ENCODE measurements around the gene MYL6B. TPM values are rescaled to one million over a fixed set of nuclear protein-coding genes. Genes with fewer than 3 reads are reported as not detected.

Gene MYL6B
- total RNA-seq, 4 donors from 2014 or later, result 25.8 to 42.4 (median 31.8) TPM

GRCh38 chr12:56202838-56203237 is 50.5 kb downstream of the MYL6B start:
- ATAC-seq (ENCODE audit: low FRiP score) (no peak), DNase-seq (ENCODE audit: low spot score) (no peak)
- TF ChIP-seq CTCF (IDR thresholded peaks at IDR 0.05), result no peak

GRCh38 chr12:56204275-56204674 is 51.9 kb downstream of the MYL6B start:
- no peak for DNase-seq (ENCODE audit: low spot score)
- ATAC-seq (ENCODE audit: low FRiP score), result no peak

GRCh38 chr12:56205445-56205844 is 53.1 kb downstream of the MYL6B start:
- DNase-seq (ENCODE audit: low spot score) (no peak), ATAC-seq (ENCODE audit: low FRiP score) (no peak)
- no peak for TF ChIP-seq CTCF (IDR thresholded peaks at IDR 0.05)

More at GRCh38 chr12:56204275-56204674, 51.9 kb downstream of the MYL6B start:
- no peak for TF ChIP-seq CTCF (IDR thresholded peaks at IDR 0.05)

- no peak for TF ChIP-seq CTCF (IDR thresholded peaks at IDR 0.05)
- ATAC-seq (ENCODE audit: low FRiP score) (peak; percentile 67), DNase-seq (ENCODE audit: low spot score) (no peak)
Observed at GRCh38 chr12:56206452-56207166, 54.2 kb downstream of the MYL6B start.

Other genes starting within 250 kb of the MYL6B start
- 10 to 100 TPM; 28.2 to 37.6 (median 29.8) TPM for gene PYM1, start 224.7 kb upstream of the MYL6B start, total RNA-seq
- gene DGKA, start 221.4 kb upstream of the MYL6B start, total RNA-seq, result 10 to 100 TPM; 26.0 to 57.0 (median 37.9) TPM
- gene PMEL, start 186.5 kb upstream of the MYL6B start, total RNA-seq, result 1 to 10 TPM in 2 of 4 donors, under 1 TPM in 2; 0.65 to 5.2 (median 1.2) TPM
- 10 to 100 TPM in 3 of 4 donors, 1 to 10 TPM in 1; 9.7 to 23.7 (median 17.5) TPM for gene CDK2, start 185.8 kb upstream of the MYL6B start, total RNA-seq
- gene RAB5B, start 178.5 kb upstream of the MYL6B start, total RNA-seq, result 10 to 100 TPM; 46.2 to 71.5 (median 64.8) TPM
- 10 to 100 TPM; 14.5 to 43.0 (median 22.9) TPM for gene SUOX, start 155.3 kb upstream of the MYL6B start, total RNA-seq
- 10 to 100 TPM in 1 of 4 donors, 1 to 10 TPM in 3; 4.4 to 10.3 (median 6.6) TPM for gene IKZF4, start 131.5 kb upstream of the MYL6B start, total RNA-seq
- gene RPS26, start 110.7 kb upstream of the MYL6B start, total RNA-seq, result 1,000 to 10,000 TPM in 2 of 4 donors, 100 to 1,000 TPM in 2; 482 to 1,592 (median 1,024) TPM
- 1 to 10 TPM; 2.9 to 8.3 (median 7.6) TPM for gene ERBB3, start 72.4 kb upstream of the MYL6B start, total RNA-seq
- 100 to 1,000 TPM in 3 of 4 donors, 10 to 100 TPM in 1; 90.2 to 232 (median 119) TPM for gene PA2G4, start 48.0 kb upstream of the MYL6B start, total RNA-seq
- gene RPL41, start 36.0 kb upstream of the MYL6B start, total RNA-seq, result 1,000 to 10,000 TPM; 2,553 to 3,094 (median 2,929) TPM
- 1 to 10 TPM; 3.5 to 5.5 (median 4.9) TPM for gene ZC3H10, start 34.3 kb upstream of the MYL6B start, total RNA-seq
- 100 to 1,000 TPM; 129 to 447 (median 345) TPM for gene ESYT1, start 24.3 kb upstream of the MYL6B start, total RNA-seq
- gene MYL6, start 5.8 kb downstream of the MYL6B start, total RNA-seq, result 1,000 to 10,000 TPM; 2,379 to 4,265 (median 3,293) TPM
- 100 to 1,000 TPM in 1 of 4 donors, 10 to 100 TPM in 3; 65.5 to 101 (median 82.1) TPM for gene SMARCC2, start 36.9 kb downstream of the MYL6B start, total RNA-seq
- 100 to 1,000 TPM in 1 of 4 donors, 10 to 100 TPM in 3; 50.0 to 128 (median 76.2) TPM for gene RNF41, start 69.3 kb downstream of the MYL6B start, total RNA-seq
- 10 to 100 TPM; 13.2 to 24.3 (median 17.2) TPM for gene NABP2, start 71.8 kb downstream of the MYL6B start, total RNA-seq
- gene SLC39A5, start 77.5 kb downstream of the MYL6B start, total RNA-seq, result not detected
- 10 to 100 TPM; 13.6 to 19.2 (median 16.8) TPM for gene ANKRD52, start 105.8 kb downstream of the MYL6B start, total RNA-seq
- gene COQ10A, start 114.4 kb downstream of the MYL6B start, total RNA-seq, result 10 to 100 TPM in 3 of 4 donors, 1 to 10 TPM in 1; 9.0 to 18.1 (median 13.5) TPM
- gene CS, start 147.7 kb downstream of the MYL6B start, total RNA-seq, result 100 to 1,000 TPM; 143 to 210 (median 194) TPM
- 10 to 100 TPM; 60.4 to 77.8 (median 69.7) TPM for gene CNPY2, start 163.4 kb downstream of the MYL6B start, total RNA-seq
- 10 to 100 TPM; 17.3 to 57.8 (median 40.7) TPM for gene PAN2, start 181.4 kb downstream of the MYL6B start, total RNA-seq
- gene IL23A, start 186.3 kb downstream of the MYL6B start, total RNA-seq, result 1 to 10 TPM in 1 of 4 donors, not detected in 3; 2.2 TPM
- 100 to 1,000 TPM; 137 to 256 (median 177) TPM for gene STAT2, start 207.5 kb downstream of the MYL6B start, total RNA-seq
- not detected for gene APOF, start 210.3 kb downstream of the MYL6B start, total RNA-seq